GM23248 (cell line): Measurements from ENCODE around the gene PSMB5.

Experiments
- EZH2 ChIP-seq: fragments of 200-600 bp; sonication (generic); IDR thresholded peaks from 2 replicates; pipeline ENCODE4 v1.6.1; 2018; ENCODE audit warnings: antibody characterized with exemption, mild to moderate bottlenecking; ENCODE audit not compliant: insufficient read depth, poor library complexity, severe bottlenecking
- EZH2phosphoT487 ChIP-seq: fragments of 200-600 bp; sonication (generic); IDR thresholded peaks from 2 replicates; pipeline ENCODE4 v1.6.1; 2018; ENCODE audit warnings: antibody characterized with exemption, moderate library complexity, mild to moderate bottlenecking, low read depth; ENCODE audit not compliant: insufficient read depth

GRCh38 chr14:23052182-23052623 lies 17.5 kb upstream of the PSMB5 start:
- TF ChIP-seq EZH2 = no peak
- no peak for TF ChIP-seq EZH2phosphoT487
